HT1080 (cell line): ENCODE results near the gene ZNF497. TPM values are rescaled to one million over a fixed set of nuclear protein-coding genes. Genes with fewer than 3 reads are reported as not detected.
"Not testable (repeated sequence)": the region's sequence is repeated elsewhere in the genome, so short reads cannot be mapped to it uniquely, and the experiment has no call there.

Experiments
- DNase-seq: peaks from one replicate; pipeline ENCODE4 v3.0.0-alpha.2; 2015; ENCODE audit warnings: low read depth
- total RNA-seq: library from RNA; depleted of rRNA; stranded (reverse); fragments of >200 nt; shearing (Covaris generic); gene quantifications from 2 replicates; pipeline ENCODE4 v1.2.3, GENCODE V29; 2014

Gene ZNF497
- total RNA-seq, 1 experiment from 2014 or later: 2.1 TPM

GRCh38 chr19:58350871-58351557 is 11.5 kb downstream of the ZNF497 start:
- DNase-seq: no peak

GRCh38 chr19:58350001-58350861 is 12.3 kb downstream of the ZNF497 start:
- no peak for DNase-seq

- DNase-seq: no peak
These were observed 13.0 kb downstream of the ZNF497 start for GRCh38 chr19:58349590-58349989.

- not testable (repeated sequence) for DNase-seq
These were observed 14.5 kb downstream of the ZNF497 start for GRCh38 chr19:58348080-58348479.

- DNase-seq: peak; percentile 73
These were observed 15.3 kb downstream of the ZNF497 start for GRCh38 chr19:58346961-58347929.

GRCh38 chr19:58345558-58345957 is 17.0 kb downstream of the ZNF497 start:
- no peak for DNase-seq

- DNase-seq: peak; percentile 50
These were observed 23.6 kb downstream of the ZNF497 start for GRCh38 chr19:58338825-58339558.

GRCh38 chr19:58338336-58338735 is 24.2 kb downstream of the ZNF497 start:
- no peak for DNase-seq

- DNase-seq: no peak
These were observed 25.7 kb downstream of the ZNF497 start for GRCh38 chr19:58336820-58337219.

- DNase-seq: no peak
These were observed 26.3 kb downstream of the ZNF497 start for GRCh38 chr19:58336216-58336615.

GRCh38 chr19:58335630-58336029 is 26.9 kb downstream of the ZNF497 start:
- DNase-seq: no peak

GRCh38 chr19:58334691-58335249 is 27.8 kb downstream of the ZNF497 start:
- DNase-seq: no peak

- no peak for DNase-seq
These were observed 29.9 kb downstream of the ZNF497 start for GRCh38 chr19:58332697-58333096.

GRCh38 chr19:58330458-58330857 is 32.1 kb downstream of the ZNF497 start:
- DNase-seq: peak; percentile 52

GRCh38 chr19:58328999-58329398 is 33.6 kb downstream of the ZNF497 start:
- DNase-seq: no peak

- DNase-seq: peak; percentile 93
These were observed 35.4 kb downstream of the ZNF497 start, which contains the start of gene ZSCAN22 for GRCh38 chr19:58326914-58327726. Gene ZSCAN22 (plus strand): TSS chr19:58326994. CDS start chr19:58334803, 7,809 bp downstream.

- no peak for DNase-seq
These were observed 36.0 kb downstream of the ZNF497 start for GRCh38 chr19:58326501-58326913.

- peak; percentile 27 for DNase-seq
These were observed 37.1 kb downstream of the ZNF497 start for GRCh38 chr19:58325311-58326022.

GRCh38 chr19:58319241-58319640 is 43.3 kb downstream of the ZNF497 start:
- DNase-seq: no peak
